ENCODE measurements around the gene GSAP. TPM values are rescaled to one million over a fixed set of nuclear protein-coding genes. Genes with fewer than 3 reads are reported as not detected.

GSAP gene
- total and polyA plus RNA-seq, 12 donors = 1.7 to 23.7 (median 7.9) TPM

DNA sequence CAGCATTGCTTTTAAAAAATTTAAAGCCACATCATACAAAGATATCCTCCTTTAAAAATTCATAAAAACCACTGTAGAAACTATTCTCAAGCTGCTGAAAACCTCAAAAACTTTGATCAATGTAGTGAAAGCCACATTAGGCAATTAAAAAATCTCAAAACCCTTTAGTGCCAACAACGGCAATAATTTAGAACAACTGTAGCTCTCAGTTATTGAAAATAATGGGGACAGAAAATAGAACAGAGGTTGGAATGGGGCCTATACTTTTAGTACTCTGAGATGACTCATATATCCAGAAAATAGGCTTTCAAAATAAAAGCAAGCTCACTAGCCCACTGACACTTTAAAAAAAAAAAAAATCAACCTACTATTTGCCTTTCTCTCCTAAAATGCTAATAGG lies 87.5 kb downstream of the GSAP start:
- ATAC-seq (no peak), DNase-seq (no peak)
- WGBS, 2 donors = 39 to 47% methylated on average over 1 of the region's 1 CpG
- intact Hi-C loops (cut with DNase I) = loop anchor here in 5 of 10 donors (5.0 to 10.0 kb wide), 4 partner anchors 76 to 204 kb away; partner anchors contain the start of gene CCDC146 (in 2 of the 5)
- TF ChIP-seq, protein P1, sequence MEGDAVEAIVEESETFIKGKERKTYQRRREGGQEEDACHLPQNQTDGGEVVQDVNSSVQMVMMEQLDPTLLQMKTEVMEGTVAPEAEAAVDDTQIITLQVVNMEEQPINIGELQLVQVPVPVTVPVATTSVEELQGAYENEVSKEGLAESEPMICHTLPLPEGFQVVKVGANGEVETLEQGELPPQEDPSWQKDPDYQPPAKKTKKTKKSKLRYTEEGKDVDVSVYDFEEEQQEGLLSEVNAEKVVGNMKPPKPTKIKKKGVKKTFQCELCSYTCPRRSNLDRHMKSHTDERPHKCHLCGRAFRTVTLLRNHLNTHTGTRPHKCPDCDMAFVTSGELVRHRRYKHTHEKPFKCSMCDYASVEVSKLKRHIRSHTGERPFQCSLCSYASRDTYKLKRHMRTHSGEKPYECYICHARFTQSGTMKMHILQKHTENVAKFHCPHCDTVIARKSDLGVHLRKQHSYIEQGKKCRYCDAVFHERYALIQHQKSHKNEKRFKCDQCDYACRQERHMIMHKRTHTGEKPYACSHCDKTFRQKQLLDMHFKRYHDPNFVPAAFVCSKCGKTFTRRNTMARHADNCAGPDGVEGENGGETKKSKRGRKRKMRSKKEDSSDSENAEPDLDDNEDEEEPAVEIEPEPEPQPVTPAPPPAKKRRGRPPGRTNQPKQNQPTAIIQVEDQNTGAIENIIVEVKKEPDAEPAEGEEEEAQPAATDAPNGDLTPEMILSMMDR (IDR thresholded peaks at IDR 0.05) = no peak
- Histone ChIP-seq H3K9me3 (no peaks in the 10 kb centered on the region), H3K4me1 (peaks cover 11 to 57% (median 51%) of the 10 kb centered on the region in 9 donors), H3K36me3 (peaks cover 0 to 9% (median 0%) of the 10 kb centered on the region in 9 donors), H3K27me3 (no peaks in the 10 kb centered on the region), H3K4me3 (no peak overlapping the region), H3K27ac (peak overlapping the region in 9 of 10 donors; percentile 9 to 85 (median 34))

DNA sequence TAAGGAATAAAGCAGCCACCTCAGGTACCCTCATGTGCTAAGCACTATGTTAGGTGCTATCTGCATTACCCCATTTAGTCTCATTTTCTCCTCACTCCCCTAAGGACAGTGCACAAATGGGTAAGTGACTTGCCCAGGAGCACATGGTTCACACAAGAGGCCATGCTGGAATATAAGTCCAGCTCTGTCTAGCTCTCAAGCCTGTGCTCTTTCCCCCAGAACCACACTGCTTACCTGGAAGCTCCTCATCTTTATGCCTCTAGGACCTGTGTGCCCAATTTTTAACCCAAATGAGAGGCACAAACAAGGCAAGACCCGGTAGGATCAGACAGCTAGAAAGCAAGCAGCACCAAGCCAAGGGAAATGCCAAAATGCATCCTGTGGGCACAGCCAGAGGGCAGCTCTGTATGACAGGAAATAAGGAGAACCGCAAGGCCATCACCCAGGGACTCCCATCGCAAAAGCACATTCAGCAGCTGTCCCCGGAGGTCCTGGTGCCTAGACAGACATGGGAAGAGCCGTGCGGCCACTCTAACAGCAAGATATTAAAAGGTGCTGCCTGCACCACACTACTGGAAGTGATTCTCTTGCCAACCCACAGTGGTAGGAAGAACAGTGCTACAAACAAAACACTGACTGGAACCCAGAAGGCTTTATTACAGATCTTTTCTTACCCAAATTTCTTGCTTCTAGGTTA lies 88.1 kb downstream of the GSAP start:
- Histone ChIP-seq H3K4me3 (no peak overlapping the region), H3K36me3 (peaks cover 0 to 15% (median 0%) of the 10 kb centered on the region in 9 donors), H3K9me3 (no peaks in the 10 kb centered on the region), H3K4me1 (peaks cover 11 to 57% (median 51%) of the 10 kb centered on the region in 9 donors), H3K27ac (peak overlapping the region in 9 of 10 donors; percentile 9 to 85 (median 34)), H3K27me3 (no peaks in the 10 kb centered on the region)
- 35 to 41% methylated on average over 6 of the region's 6 CpGs for WGBS, 2 donors
- intact Hi-C loops (cut with DNase I) = loop anchor here in 5 of 10 donors (5.0 to 10.0 kb wide), 4 partner anchors 76 to 203 kb away; partner anchors contain the start of gene CCDC146 (in 2 of the 5)
- peak in 6 of 8 donors; percentile 17 to 50 (median 26) for ATAC-seq
- TF ChIP-seq, protein P1 (IDR thresholded peaks at IDR 0.05) = no peak
- DNase-seq = no peak

DNA sequence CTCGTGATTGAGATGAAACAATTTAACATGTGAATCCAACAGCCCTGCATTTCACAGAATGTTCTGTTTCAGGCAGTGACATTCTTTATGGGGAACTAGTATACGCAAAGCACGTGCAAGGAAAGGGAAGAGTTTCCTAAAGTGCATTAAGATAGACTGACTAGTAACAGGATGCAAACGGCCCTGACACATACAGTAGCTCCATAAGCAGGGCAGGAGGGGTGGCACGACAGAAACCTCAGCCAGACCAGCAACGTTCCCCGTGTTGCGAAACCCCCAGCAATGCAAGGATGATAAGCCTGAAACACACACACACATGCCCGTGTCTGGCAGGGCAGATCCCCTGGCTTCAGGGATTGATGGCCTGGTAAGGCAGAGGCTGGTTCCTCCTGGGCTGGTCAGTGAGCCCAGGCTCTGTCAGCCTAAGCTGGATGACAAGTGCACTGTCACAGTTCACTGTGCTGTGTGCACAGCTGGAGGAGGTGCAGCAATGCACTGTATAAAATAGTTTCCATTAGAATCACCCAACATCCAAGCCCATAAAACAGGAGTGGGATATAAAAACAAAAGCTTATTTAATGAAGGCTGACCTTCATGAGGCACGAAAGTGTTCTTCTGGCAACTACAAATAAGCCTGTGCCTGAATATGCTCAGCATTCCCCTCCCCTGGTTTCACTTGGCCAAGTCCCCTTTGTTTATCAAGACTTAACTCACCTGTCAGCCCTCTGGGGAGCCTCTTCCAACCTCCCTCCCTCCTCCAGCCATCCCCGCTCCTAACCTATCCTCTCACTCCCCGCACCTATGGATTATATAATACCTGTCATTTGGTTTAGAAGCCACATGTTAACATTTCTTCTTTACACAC lies 88.8 kb downstream of the GSAP start:
- Histone ChIP-seq H3K36me3 (peaks cover 0 to 21% (median 0%) of the 10 kb centered on the region in 9 donors), H3K27me3 (no peaks in the 10 kb centered on the region), H3K27ac (peak overlapping the region in 8 of 10 donors; percentile 2 to 85 (median 20)), H3K9me3 (no peaks in the 10 kb centered on the region), H3K4me3 (no peak overlapping the region), H3K4me1 (peaks cover 11 to 57% (median 51%) of the 10 kb centered on the region in 9 donors)
- intact Hi-C loops (cut with DNase I) = loop anchor here in 5 of 10 donors (5.0 to 10.0 kb wide), 4 partner anchors 75 to 202 kb away; partner anchors contain the start of gene CCDC146 (in 2 of the 5)
- DNase-seq (peak in 1 of 2 donors; percentile 29), ATAC-seq (peak in 7 of 8 donors; percentile 23 to 88 (median 60))
- 62% methylated on average over 12 of the region's 12 CpGs for WGBS, 2 donors
- TF ChIP-seq, protein P1 (IDR thresholded peaks at IDR 0.05) = no peak

DNA sequence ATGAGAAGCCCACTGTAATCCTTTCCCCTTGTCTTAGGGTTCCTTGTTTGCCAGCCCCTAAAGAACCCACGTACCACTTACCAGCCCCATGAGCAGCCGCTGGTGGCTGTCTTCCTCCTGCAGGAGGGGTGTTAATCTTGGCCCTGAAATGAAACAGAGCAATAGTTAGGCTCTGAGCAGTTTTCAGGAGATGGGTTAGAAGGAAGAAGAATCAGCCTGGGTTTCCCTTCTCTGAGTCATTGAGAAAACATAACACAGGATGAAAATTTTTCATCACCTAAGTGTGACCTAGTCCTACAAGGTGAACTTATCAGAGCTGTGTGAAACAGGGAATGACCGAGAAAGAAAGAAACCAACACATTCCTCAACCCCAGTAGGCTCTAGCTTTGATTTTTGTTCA lies 90.0 kb downstream of the GSAP start:
- peaks cover 11 to 52% (median 44%) of the 10 kb centered on the region in 9 donors for H3K4me1 ChIP-seq
- H3K27ac ChIP-seq = no peak overlapping the region
- no peaks in the 10 kb centered on the region for H3K9me3 ChIP-seq
- H3K36me3 ChIP-seq = peaks cover 0 to 31% (median 0%) of the 10 kb centered on the region in 9 donors
- no peak for DNase-seq
- no peaks in the 10 kb centered on the region for H3K27me3 ChIP-seq
- no peak overlapping the region for H3K4me3 ChIP-seq
- no peak for ATAC-seq
- TF ChIP-seq, protein P1 (IDR thresholded peaks at IDR 0.05) = no peak
- WGBS, 2 donors = 84 to 87% methylated on average over 3 of the region's 3 CpGs
- intact Hi-C loops (cut with DNase I) = loop anchor here in 5 of 10 donors (5.0 to 10.0 kb wide), 4 partner anchors 74 to 201 kb away; partner anchors contain the start of gene CCDC146 (in 2 of the 5)
